Prostate gland (tissue), 2 donors: ENCODE results near the gene NRCAM.

Experiments used
- CTCF ChIP-seq, 4 experiments: fragments of 200-600 bp in 2 of 4; fragments of 450-650 bp in 2 of 4; sonication (generic) in 2 of 4; IDR thresholded peaks; 1 replicate in 3 of 4; 2 replicates in 1 of 4; pipeline ENCODE4 v1.5.1; 2016 to 2019; ENCODE audit warnings: antibody characterized with exemption in 4 of 4, mild to moderate bottlenecking in 2 of 4, moderate library complexity in 2 of 4
- POLR2A ChIP-seq: fragments of 450-650 bp; IDR thresholded peaks from one replicate; pipeline ENCODE4 v1.6.1; 2016; ENCODE audit warnings: antibody characterized with exemption, mild to moderate bottlenecking
- POLR2AphosphoS5 ChIP-seq: sonication (generic); formaldehyde crosslinking; IDR thresholded peaks from one replicate; pipeline ENCODE4 v1.6.1; 2017; ENCODE audit warnings: antibody characterized with exemption

DNA sequence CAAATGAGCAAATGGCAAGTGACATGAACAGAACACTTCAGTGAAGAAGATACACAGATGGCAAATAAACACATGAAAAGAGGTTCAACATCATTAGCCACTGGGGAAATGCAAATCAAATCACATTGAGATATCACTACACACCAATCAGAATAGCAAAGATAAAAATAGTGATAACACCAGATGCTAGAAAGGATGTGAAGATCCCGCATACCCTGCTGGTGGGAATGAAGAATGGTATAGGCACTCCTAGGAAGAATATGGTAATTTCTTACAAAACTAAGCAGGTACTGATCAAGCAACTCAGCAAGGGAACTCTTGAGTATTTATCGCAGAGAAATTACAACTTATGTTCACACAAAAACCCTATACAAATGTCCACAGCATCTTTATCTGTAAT, 337.3 kb downstream of the NRCAM start:
- TF ChIP-seq CTCF (IDR thresholded peaks at IDR 0.05) (no peak), POLR2A (no peak), POLR2AphosphoS5 (no peak)
